ENCODE measurements around the gene PSMD7. TPM values are rescaled to one million over a fixed set of nuclear protein-coding genes. Genes with fewer than 3 reads are reported as not detected.

PSMD7 gene
- total and polyA plus RNA-seq, 2 of the 4 experiments (the other 2 are of a cell fraction), result 80.8 to 98.3 TPM

- no peak overlapping the region for H3K4ac ChIP-seq (ENCODE audit: low read depth, low read length)
- H4K5ac ChIP-seq (ENCODE audit: low read depth, low read length), result no peak overlapping the region
- dilution Hi-C loops (cut with HindIII; ENCODE audit: low sequenced_read_pairs, unreplicated experiment), result no loop called here
- H3K56ac ChIP-seq (ENCODE audit: extremely low read depth, insufficient read depth, low read length), result no peak overlapping the region
- H3K9me1 ChIP-seq (ENCODE audit: insufficient read depth, low read length), result no peaks in the 10 kb centered on the region
- H3K27ac ChIP-seq (ENCODE audit: insufficient read depth, low read length), result no peak overlapping the region
- no peak overlapping the region for H2BK15ac ChIP-seq (ENCODE audit: low read depth, low read length)
- intact Hi-C loops (cut with micrococcal nuclease), result no loop called here
- H3K9me3 ChIP-seq (ENCODE audit: control insufficient read depth, insufficient read depth, low read length), result no peaks in the 10 kb centered on the region
- no peak overlapping the region for H2AK5ac ChIP-seq (ENCODE audit: low read depth, low read length)
- no peak overlapping the region for H4K8ac ChIP-seq (ENCODE audit: low read depth in 2 of 2, low read length in 2 of 2)
- H3K79me1 ChIP-seq (ENCODE audit: low read depth in 1 of 2, low read length in 2 of 2), result peaks cover 14 to 30% of the 10 kb centered on the region in 2 experiments
- no peak overlapping the region for H3K23ac ChIP-seq (ENCODE audit: low read depth, low read length)
- H3K4me3 ChIP-seq (ENCODE audit: insufficient read depth, low read depth, low read length), result no peak overlapping the region
- no TSS peak for BruUV-seq (replicated peaks)
- in situ Hi-C loops (cut with MboI; ENCODE audit: low sequenced_read_pairs), result loop anchor here (10.0 kb wide), 1 partner anchor 132 kb away; no protein-coding TSS in a partner anchor
- no peak for ATAC-seq (ENCODE audit: low read depth)
- ChIA-PET CTCF (interaction anchor here (0.5 kb wide), 1 partner anchor 1430 kb away, joined by 3 read pairs; no protein-coding TSS in a partner anchor), POLR2A (ENCODE audit: unreplicated experiment) (no interaction called here)
- no CpG with 5 or more reads among the region's 5 CpGs for WGBS, 2 experiments (ENCODE audit: extremely low coverage in 2 of 2, insufficient read length in 1 of 2)
- no peak overlapping the region for H2AFZ ChIP-seq (replicated peaks; ENCODE audit: low read length, poor library complexity)
- H2AK9ac ChIP-seq (replicated peaks; ENCODE audit: low read depth, low read length, poor library complexity), result no peak overlapping the region
- H3K9ac ChIP-seq (ENCODE audit: low read depth, low read length), result no peak overlapping the region
- H2BK20ac ChIP-seq (ENCODE audit: low read depth, low read length), result no peak overlapping the region
- peaks cover 52% of the 10 kb centered on the region for H3K36me3 ChIP-seq (ENCODE audit: control insufficient read depth, insufficient read depth, low read length)
- no peak overlapping the region for H3K18ac ChIP-seq (ENCODE audit: low read depth, low read length)
- TF ChIP-seq RFX5 (IDR thresholded peaks at IDR 0.05; ENCODE audit: low read depth, low read length) (no peak), MAZ (IDR thresholded peaks at IDR 0.05; ENCODE audit: borderline replicate concordance, low read depth, low read length) (no peak), NFE2L2 (IDR thresholded peaks at IDR 0.05; ENCODE audit: low read depth, low read length) (no peak), ELK1 (IDR thresholded peaks at IDR 0.05; ENCODE audit: borderline replicate concordance, low read depth, low read length) (no peak), SMC3 (IDR thresholded peaks at IDR 0.05; ENCODE audit: low read depth, low read length) (no peak), POLR2A (IDR thresholded peaks at IDR 0.05; ENCODE audit: low read depth, low read length) (no peak), CEBPB (IDR thresholded peaks at IDR 0.05; ENCODE audit: low read depth, low read length) (no peak), MAFK (IDR thresholded peaks at IDR 0.05; ENCODE audit: low read depth, low read length) (no peak), USF2 (IDR thresholded peaks at IDR 0.05; ENCODE audit: low read depth, low read length) (no peak), CHD1 (IDR thresholded peaks at IDR 0.05; ENCODE audit: low read depth, low read length) (no peak), FOS (IDR thresholded peaks at IDR 0.05; ENCODE audit: low read depth, low read length) (no peak), RCOR1 (IDR thresholded peaks at IDR 0.05; ENCODE audit: insufficient replicate concordance, low read length) (no peak), CTCF (conservative IDR thresholded peaks at IDR 0.05; ENCODE audit: low read depth, low read length) (no peak), MXI1 (IDR thresholded peaks at IDR 0.05; ENCODE audit: borderline replicate concordance, low read depth, low read length) (no peak), BHLHE40 (IDR thresholded peaks at IDR 0.05; ENCODE audit: low read depth, low read length) (no peak)
- H3K4me2 ChIP-seq (ENCODE audit: low read depth, low read length), result no peak overlapping the region
- no peaks in the 10 kb centered on the region for H3K27me3 ChIP-seq (ENCODE audit: control insufficient read depth, insufficient read depth, low read length)
- no peak for DNase-seq
- H4K91ac ChIP-seq (ENCODE audit: insufficient read depth, low read depth, low read length), result no peak overlapping the region
- H4K20me1 ChIP-seq (ENCODE audit: insufficient read depth, low read length), result peaks cover 17% of the 10 kb centered on the region; the same call in 1 of the 2 replicates
- H3K4me1 ChIP-seq (ENCODE audit: control insufficient read depth, insufficient read depth, low read length), result peaks cover 4% of the 10 kb centered on the region; the same call in 1 of the 2 replicates
- no peak overlapping the region for H2BK120ac ChIP-seq (ENCODE audit: low read depth, low read length)
- no peak overlapping the region for H3K14ac ChIP-seq (replicated peaks; ENCODE audit: low read depth, low read length)
- H2BK5ac ChIP-seq (ENCODE audit: low read depth, low read length, poor library complexity, severe bottlenecking), result no peak overlapping the region
Measured at GRCh38 chr16:74302341-74302740, 5.7 kb downstream of the PSMD7 start.
